B cell (primary cell): ENCODE measurements around the gene TDRD6. TPM values are rescaled to one million over a fixed set of nuclear protein-coding genes. Genes with fewer than 3 reads are reported as not detected.

Experiments used
- ATAC-seq: fragments of 200-7000 bp; cut with Tn5 transposase; one replicate; pipeline ENCODE4 v1.10.0; 2021; ENCODE audit warnings: low read depth, mild to moderate bottlenecking, moderate number of reproducible peaks, moderate library complexity
- CTCF ChIA-PET: fragments of 350-600 bp; sonication (Branson Sonifier 250); formaldehyde crosslinking; loops from one replicate; lab custom pipeline; 2021; ENCODE audit warnings: antibody characterized with exemption, inconsistent platforms; lab: Charles Lee
- POLR2A ChIA-PET: fragments of 350-600 bp; sonication (Branson Sonifier 250); formaldehyde crosslinking; loops from one replicate; lab custom pipeline; 2021; ENCODE audit warnings: antibody characterized with exemption; lab: Charles Lee
- DNase-seq: peaks from one replicate; pipeline ENCODE4 v3.0.0; 2013
- H2AFZ ChIP-seq: 2 replicates; pipeline ENCODE4 v1.6.1; 2012; ENCODE audit warnings: mild to moderate bottlenecking, low read depth, low read length; ENCODE audit not compliant: insufficient read depth, poor library complexity, severe bottlenecking
- H3K27ac ChIP-seq, 2 donors: 1 replicate in 1 of 2; 2 replicates in 1 of 2; pipeline ENCODE4 v1.5.1; 2012 to 2013; ENCODE audit warnings: low read length in 2 of 2, mild to moderate bottlenecking in 2 of 2, moderate library complexity in 1 of 2
- H3K27me3 ChIP-seq, 4 experiments: fragments of 200-600 bp in 1 of 4; sonication (generic) in 1 of 4; replicated peaks in 1 of 4; 1 replicate in 2 of 4; 2 replicates in 2 of 4; pipeline versions ENCODE4 v1.6.1 to v1.7.0; 2013 to 2016; ENCODE audit warnings: low read length in 3 of 4, mild to moderate bottlenecking in 2 of 4, mixed read lengths in 1 of 4, moderate library complexity in 1 of 4; ENCODE audit not compliant: insufficient read depth in 4 of 4, control insufficient read depth in 3 of 4; ENCODE audit errors: control extremely low read depth in 1 of 4
- H3K36me3 ChIP-seq, 2 experiments: replicated peaks in 1 of 2; 1 replicate in 1 of 2; 2 replicates in 1 of 2; pipeline versions ENCODE4 v1.6.1 to v1.7.1; 2013; ENCODE audit warnings: low read length in 1 of 2; ENCODE audit not compliant: insufficient read depth in 2 of 2, control insufficient read depth in 1 of 2; ENCODE audit errors: control extremely low read depth in 1 of 2, extremely low read depth in 1 of 2
- H3K4me1 ChIP-seq, 2 donors: fragments of 200-600 bp in 1 of 2; sonication (generic) in 1 of 2; 1 replicate in 1 of 2; 2 replicates in 1 of 2; pipeline versions ENCODE4 v1.5.1 to v1.6.1; 2013 to 2017; ENCODE audit warnings: low read length in 2 of 2; ENCODE audit not compliant: control insufficient read depth in 2 of 2, insufficient read depth in 2 of 2
- H3K4me2 ChIP-seq: replicated peaks from 2 replicates; pipeline ENCODE3; 2012; ENCODE audit warnings: mild to moderate bottlenecking, low read depth, low read length; ENCODE audit not compliant: poor library complexity, severe bottlenecking
- H3K4me3 ChIP-seq, 5 experiments: fragments of 200-600 bp in 1 of 5; sonication (generic) in 1 of 5; 1 replicate in 3 of 5; 2 replicates in 2 of 5; pipeline versions ENCODE4 v1.5.1 to v1.7.0; 2011 to 2016; ENCODE audit warnings: low read length in 4 of 5, mild to moderate bottlenecking in 4 of 5, low read depth in 2 of 5, control low read depth in 1 of 5, moderate library complexity in 1 of 5; ENCODE audit not compliant: insufficient read depth in 1 of 5; ENCODE audit errors: control extremely low read depth in 1 of 5, extremely low read depth in 1 of 5
- H3K79me2 ChIP-seq: fragments of 200-600 bp; sonication (generic); one replicate; pipeline ENCODE4 v1.6.0; 2016; ENCODE audit warnings: low read length; ENCODE audit not compliant: control insufficient read depth, insufficient read depth
- H3K9ac ChIP-seq: fragments of 200-600 bp; sonication (generic); 2 replicates; pipeline ENCODE4 v1.6.1; 2017; ENCODE audit warnings: mild to moderate bottlenecking, low read length, moderate library complexity
- H3K9me3 ChIP-seq, 3 donors: one replicate each; pipeline versions ENCODE4 v1.6.1 to v1.7.1; 2013; ENCODE audit warnings: low read length in 2 of 3; ENCODE audit not compliant: control insufficient read depth in 2 of 3, insufficient read depth in 1 of 3; ENCODE audit errors: control extremely low read depth in 1 of 3
- H4K20me1 ChIP-seq: 2 replicates; pipeline ENCODE4 v1.6.0; 2012; ENCODE audit warnings: mild to moderate bottlenecking, low read length; ENCODE audit not compliant: insufficient read depth, control insufficient read depth, poor library complexity, severe bottlenecking
- H3K27ac Mint-ChIP-seq: one replicate; pipeline ENCODE4 v1.8.0; 2021; ENCODE audit warnings: mixed read lengths
- H3K27me3 Mint-ChIP-seq: one replicate; pipeline ENCODE4 v1.8.0; 2021; ENCODE audit warnings: mixed read lengths
- H3K4me1 Mint-ChIP-seq: one replicate; pipeline ENCODE4 v1.8.0; 2021; ENCODE audit warnings: mixed read lengths
- H3K4me3 Mint-ChIP-seq: one replicate; pipeline ENCODE4 v1.8.0; 2021; ENCODE audit warnings: mixed read lengths
- H3K9me3 Mint-ChIP-seq: one replicate; pipeline ENCODE4 v1.8.0; 2022; ENCODE audit warnings: mixed read lengths; ENCODE audit not compliant: insufficient read depth
- CTCF ChIP-seq: fragments of 200-600 bp; IDR thresholded peaks from one replicate; pipeline ENCODE4 v1.8.0; 2022; ENCODE audit warnings: antibody characterized with exemption, mild to moderate bottlenecking
- EZH2 ChIP-seq: IDR thresholded peaks from 2 replicates; pipeline ENCODE4 v1.6.1; 2012; ENCODE audit warnings: borderline replicate concordance, low read depth, mild to moderate bottlenecking, moderate library complexity, low read length; ENCODE audit not compliant: insufficient read depth, poor library complexity, severe bottlenecking
- WGBS: methylation state at CpG from one replicate; pipeline ENCODE4 v1.1.5; 2013; ENCODE audit warnings: missing lambda C conversion rate; ENCODE audit not compliant: insufficient coverage; 5-methylcytosine and 5-hydroxymethylcytosine counted together
- intact Hi-C: fragments of 100-400 bp; cut with micrococcal nuclease; formaldehyde crosslinking; loops from one replicate; pipeline ENCODE4 v1.10.0; 2022
- polyA plus RNA-seq: library from polyadenylated mRNA; depleted of rRNA; stranded (reverse); fragments of >200 nt; gene quantifications from 2 replicates; pipeline ENCODE4 v1.2.3, GENCODE V29; 2012
- total RNA-seq, 2 donors: library from RNA; stranded (reverse); fragments of 120-200 nt in 1 of 2; gene quantifications; 1 replicate in 1 of 2; 2 replicates in 1 of 2; pipeline versions ENCODE4 v1.2.3 to v1.2.4, GENCODE V29; 2013 to 2022

The TDRD6 gene
- total and polyA plus RNA-seq, 2 donors (not counting 1 experiment from before 2014, with no cell fraction given), result 0.01 TPM; not detected in 1

DNA sequence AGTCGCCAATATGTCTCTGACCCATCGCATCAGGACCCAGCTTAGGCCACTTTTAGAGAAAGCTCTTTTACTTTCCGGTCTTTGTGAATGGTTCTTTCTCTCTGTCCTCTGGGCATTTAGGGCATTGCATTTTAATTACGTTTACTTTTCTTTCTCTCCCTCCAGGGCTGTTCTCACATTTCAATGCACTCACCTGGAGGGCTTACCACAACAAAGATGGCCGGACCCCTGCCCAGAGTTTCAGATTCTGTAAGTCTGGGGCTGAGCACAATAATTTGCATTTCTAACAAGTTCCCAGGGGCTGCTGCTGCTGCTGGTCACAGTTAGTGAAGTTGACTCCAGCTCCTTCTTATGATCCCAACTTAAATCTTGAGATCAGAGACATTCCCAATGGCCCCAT is 62.0 kb downstream of the TDRD6 start:
- no peaks in the 10 kb centered on the region for H3K9me3 Mint-ChIP-seq
- ATAC-seq, result no peak
- Histone ChIP-seq H3K4me2 (no peak overlapping the region), H3K27me3 (no peaks in the 10 kb centered on the region), H3K4me1 (no peaks in the 10 kb centered on the region), H4K20me1 (no peaks in the 10 kb centered on the region), H3K79me2 (no peaks in the 10 kb centered on the region), H2AFZ (no peak overlapping the region), H3K36me3 (no peaks in the 10 kb centered on the region), H3K9ac (no peak overlapping the region), H3K9me3 (no peaks in the 10 kb centered on the region), H3K27ac (no peak overlapping the region), H3K4me3 (no peak overlapping the region)
- H3K4me3 Mint-ChIP-seq, result no peak overlapping the region
- intact Hi-C loops, result no loop called here
- TF ChIP-seq CTCF (no peak), EZH2 (no peak)
- CTCF ChIA-PET, result no interaction called here
- POLR2A ChIA-PET, result no interaction called here
- H3K27ac Mint-ChIP-seq, result no peak overlapping the region
- WGBS, result 98% methylated on average over 5 of the region's 5 CpGs
- H3K4me1 Mint-ChIP-seq, result no peaks in the 10 kb centered on the region
- no peak for DNase-seq
- H3K27me3 Mint-ChIP-seq, result peaks cover 14% of the 10 kb centered on the region

DNA sequence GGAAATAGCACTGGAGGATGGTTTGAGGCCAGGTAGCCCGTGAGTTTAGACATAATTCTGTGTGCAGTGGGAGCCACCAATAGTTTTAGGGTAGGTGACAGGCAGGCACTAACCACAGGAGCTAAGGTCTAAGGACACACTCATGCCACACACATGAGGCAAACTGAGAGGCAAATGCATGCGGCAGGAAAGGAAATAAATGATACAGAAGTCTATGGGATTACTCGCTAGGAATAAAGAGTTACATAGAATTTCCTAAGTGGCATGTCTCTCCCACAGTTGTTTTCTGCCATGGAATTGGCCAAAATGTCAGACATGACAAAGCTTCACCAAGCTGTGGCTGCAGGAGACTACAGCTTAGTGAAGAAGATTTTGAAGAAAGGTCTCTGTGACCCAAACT is 64.0 kb downstream of the TDRD6 start:
- Histone ChIP-seq H3K27ac (no peak overlapping the region), H3K27me3 (no peaks in the 10 kb centered on the region), H3K4me3 (no peak overlapping the region), H4K20me1 (no peaks in the 10 kb centered on the region), H3K9me3 (no peaks in the 10 kb centered on the region), H3K4me1 (no peaks in the 10 kb centered on the region), H3K79me2 (no peaks in the 10 kb centered on the region), H3K9ac (no peak overlapping the region), H3K36me3 (no peaks in the 10 kb centered on the region), H3K4me2 (no peak overlapping the region), H2AFZ (no peak overlapping the region)
- Mint-ChIP-seq H3K4me1 (no peaks in the 10 kb centered on the region), H3K27ac (no peak overlapping the region), H3K27me3 (peaks cover 6% of the 10 kb centered on the region), H3K4me3 (no peak overlapping the region), H3K9me3 (no peaks in the 10 kb centered on the region)
- intact Hi-C loops, result no loop called here
- ChIA-PET CTCF (no interaction called here), POLR2A (no interaction called here)
- TF ChIP-seq CTCF, result no peak
- TF ChIP-seq EZH2, result no peak
- DNase-seq, result no peak
- 100% methylated on average over 1 of the region's 3 CpGs for WGBS
- ATAC-seq, result no peak

Other genes with a start within 250 kb of the TDRD6 start
- gene RCAN2, start 196.4 kb upstream of the TDRD6 start, total RNA-seq, result not detected in 2 replicates
- not detected in 2 replicates for gene RCAN2, start 196.4 kb upstream of the TDRD6 start, polyA plus RNA-seq
- gene CYP39A1, start 35.1 kb upstream of the TDRD6 start, total RNA-seq, result not detected in 2 replicates
- not detected in 2 replicates for gene CYP39A1, start 35.1 kb upstream of the TDRD6 start, polyA plus RNA-seq
- 1.9 and 3.8 TPM in 2 replicates for gene SLC25A27, start 34.9 kb upstream of the TDRD6 start, total RNA-seq
- gene SLC25A27, start 34.9 kb upstream of the TDRD6 start, polyA plus RNA-seq, result 0.75 and 0.81 TPM in 2 replicates
- 0.63 and 1.1 TPM in 2 replicates for gene PLA2G7, start 47.5 kb downstream of the TDRD6 start, total RNA-seq
- 0.04 and 0.13 TPM in 2 replicates for gene PLA2G7, start 47.5 kb downstream of the TDRD6 start, polyA plus RNA-seq
- not detected in 2 replicates for gene ANKRD66, start 59.0 kb downstream of the TDRD6 start, total RNA-seq
- gene ANKRD66, start 59.0 kb downstream of the TDRD6 start, polyA plus RNA-seq, result not detected in 2 replicates
- not detected in 2 replicates for gene MEP1A, start 105.5 kb downstream of the TDRD6 start, total RNA-seq
- not detected in 2 replicates for gene MEP1A, start 105.5 kb downstream of the TDRD6 start, polyA plus RNA-seq
- gene ADGRF5, start 234.1 kb downstream of the TDRD6 start, total RNA-seq, result not detected in 2 replicates
- gene ADGRF5, start 234.1 kb downstream of the TDRD6 start, polyA plus RNA-seq, result not detected in 2 replicates